Stimulated activated CD8-positive, alpha-beta memory T cell treated with anti-CD3 and anti-CD28 coated beads, Interleukin-7, amount 100 ng/mL, for 1 hour (primary cell): ENCODE results near the gene DMRTA2.

Experiments
- DNase-seq, 2 donors: peaks; one replicate each; pipeline ENCODE4 v3.0.0-alpha.2; 2020; ENCODE audit warnings: low read depth in 2 of 2

The DMRTA2 gene

GRCh38 chr1:50422946-50423669, at the start of gene DMRTA2:
TSS of gene DMRTA2 (minus strand) at chr1:50423443. CDS start at chr1:50421536, 1,907 bp downstream.
- DNase-seq: no peak

- no peak for DNase-seq
Observed at GRCh38 chr1:50471967-50472366, 48.7 kb upstream of the DMRTA2 start.

GRCh38 chr1:50462964-50463363, 39.7 kb upstream of the DMRTA2 start:
- DNase-seq: no peak

GRCh38 chr1:50458507-50458906, 35.3 kb upstream of the DMRTA2 start:
- no peak for DNase-seq

- no peak for DNase-seq
Observed at GRCh38 chr1:50454911-50455310, 31.7 kb upstream of the DMRTA2 start.

GRCh38 chr1:50453266-50453665, 30.0 kb upstream of the DMRTA2 start:
- DNase-seq: no peak

GRCh38 chr1:50452700-50453099, 29.5 kb upstream of the DMRTA2 start:
- no peak for DNase-seq

- no peak for DNase-seq
Observed at GRCh38 chr1:50450861-50451653, 27.8 kb upstream of the DMRTA2 start.

GRCh38 chr1:50447961-50448360, 24.7 kb upstream of the DMRTA2 start:
- DNase-seq: no peak

- DNase-seq: no peak
Observed at GRCh38 chr1:50441183-50441582, 17.9 kb upstream of the DMRTA2 start.

- DNase-seq: no peak
Observed at GRCh38 chr1:50438945-50439344, 15.7 kb upstream of the DMRTA2 start.

- no peak for DNase-seq
Observed at GRCh38 chr1:50436489-50436888, 13.2 kb upstream of the DMRTA2 start.

- no peak for DNase-seq
Observed at GRCh38 chr1:50430010-50430405, 6.8 kb upstream of the DMRTA2 start.

- no peak for DNase-seq
Observed at GRCh38 chr1:50427818-50428779, 4.9 kb upstream of the DMRTA2 start.

- DNase-seq: no peak
Observed at GRCh38 chr1:50427086-50427817, 4.0 kb upstream of the DMRTA2 start.

GRCh38 chr1:50426702-50427085, 3.5 kb upstream of the DMRTA2 start:
- no peak for DNase-seq

- DNase-seq: no peak
Observed at GRCh38 chr1:50426108-50426700, 3.0 kb upstream of the DMRTA2 start.

GRCh38 chr1:50425376-50426107, 2.3 kb upstream of the DMRTA2 start:
- no peak for DNase-seq

GRCh38 chr1:50424884-50425375, 1.7 kb upstream of the DMRTA2 start:
- no peak for DNase-seq
